H1 (cell line): ENCODE data around the gene E2F8. TPM values are rescaled to one million over a fixed set of nuclear protein-coding genes. Genes with fewer than 3 reads are reported as not detected.

Experiments
- CTCF ChIA-PET: fragments of 300-600 bp; sonication (Branson Sonifier 250); formaldehyde crosslinking; loops from one replicate; lab custom pipeline; 2021; ENCODE audit not compliant: partially characterized antibody; lab: Charles Lee
- POLR2A ChIA-PET: fragments of 300-600 bp; sonication (Branson Sonifier 250); formaldehyde crosslinking; loops from one replicate; lab custom pipeline; 2021; ENCODE audit warnings: inconsistent platforms; ENCODE audit not compliant: partially characterized antibody; lab: Charles Lee
- DNase-seq, 2 experiments: peaks; one replicate each; pipeline versions ENCODE4 v3.0.0 to v3.0.0-alpha.2; 2010 to 2022; ENCODE audit warnings: low spot score in 2 of 2, low read depth in 1 of 2, mixed read lengths in 1 of 2
- FAIRE-seq: peaks from 2 replicates; lab custom pipeline; 2011; peaks lifted over from hg19 to GRCh38; lab: Jason Lieb, UNC
- H2AFZ ChIP-seq: 2 replicates; pipeline ENCODE4 v1.8.1; 2012; ENCODE audit warnings: low read length, inconsistent platforms
- H2AK5ac ChIP-seq: 2 replicates; pipeline ENCODE4 v1.6.1; 2013; ENCODE audit warnings: low read depth, low read length
- H2BK120ac ChIP-seq: replicated peaks from 2 replicates; pipeline ENCODE3; 2013; ENCODE audit warnings: low read depth, low read length, inconsistent platforms
- H2BK12ac ChIP-seq: 2 replicates; pipeline ENCODE4 v1.6.1; 2013; ENCODE audit warnings: low read depth, low read length
- H2BK15ac ChIP-seq: 2 replicates; pipeline ENCODE4 v1.6.1; 2013; ENCODE audit warnings: low read length
- H2BK20ac ChIP-seq: 2 replicates; pipeline ENCODE4 v1.6.1; 2013; ENCODE audit warnings: low read length
- H2BK5ac ChIP-seq: 2 replicates; pipeline ENCODE4 v1.6.1; 2013; ENCODE audit warnings: low read depth, low read length
- H3K14ac ChIP-seq: 2 replicates; pipeline ENCODE4 v1.6.1; 2013; ENCODE audit warnings: inconsistent platforms; ENCODE audit not compliant: insufficient read length
- H3K18ac ChIP-seq: 2 replicates; pipeline ENCODE4 v1.6.1; 2013; ENCODE audit warnings: low read length; ENCODE audit errors: extremely low read depth
- H3K23ac ChIP-seq: 2 replicates; pipeline ENCODE4 v1.6.1; 2013; ENCODE audit warnings: inconsistent platforms; ENCODE audit not compliant: insufficient read length
- H3K23me2 ChIP-seq: 2 replicates; pipeline ENCODE4 v1.6.1; 2013; ENCODE audit warnings: low read depth, low read length
- H3K27ac ChIP-seq: 2 replicates; pipeline ENCODE4 v1.6.1; 2011; ENCODE audit warnings: low read depth, low read length, inconsistent platforms
- H3K27me3 ChIP-seq, 4 experiments: replicated peaks in 1 of 4; 1 replicate in 1 of 4; 2 replicates in 3 of 4; pipeline versions ENCODE4 v1.6.1 to v1.8.1; 2011 to 2013; ENCODE audit warnings: low read length in 3 of 4, mild to moderate bottlenecking in 3 of 4, inconsistent platforms in 2 of 4, mixed read lengths in 2 of 4, moderate library complexity in 1 of 4; ENCODE audit not compliant: control insufficient read depth in 3 of 4, insufficient read depth in 3 of 4; ENCODE audit errors: extremely low read depth in 1 of 4
- H3K36me3 ChIP-seq, 4 experiments: 2 replicates each; pipeline versions ENCODE4 v1.6.1 to v1.8.1; 2011 to 2013; ENCODE audit warnings: mild to moderate bottlenecking in 4 of 4, low read length in 3 of 4, moderate library complexity in 2 of 4, control low read depth in 1 of 4, inconsistent platforms in 1 of 4; ENCODE audit not compliant: insufficient read depth in 4 of 4, control insufficient read depth in 2 of 4
- H3K4ac ChIP-seq: replicated peaks from 2 replicates; pipeline ENCODE3; 2013; ENCODE audit warnings: low read length, low read depth, mixed read lengths, inconsistent platforms; ENCODE audit not compliant: insufficient read length
- H3K4me1 ChIP-seq, 4 experiments: replicated peaks in 1 of 4; 1 replicate in 1 of 4; 2 replicates in 3 of 4; pipeline versions ENCODE4 v1.6.1 to v1.8.1; 2011 to 2013; ENCODE audit warnings: low read length in 3 of 4, inconsistent platforms in 2 of 4, mixed read lengths in 1 of 4; ENCODE audit not compliant: insufficient read depth in 4 of 4, control insufficient read depth in 3 of 4
- H3K4me2 ChIP-seq, 2 experiments: 2 replicates each; pipeline versions ENCODE4 v1.6.1 to v1.8.1; 2011 to 2013; ENCODE audit warnings: low read depth in 2 of 2, low read length in 2 of 2, control low read depth in 1 of 2, inconsistent platforms in 1 of 2, mild to moderate bottlenecking in 1 of 2; ENCODE audit not compliant: insufficient read depth in 1 of 2
- H3K4me3 ChIP-seq, 4 experiments: fragments of 200-600, 300-600 bp in 1 of 4; sonication (generic), shearing (Covaris generic), sonication (Bioruptor Twin) in 1 of 4; 2 replicates each; pipeline versions ENCODE4 v1.5.1 to v1.8.1; 2011 to 2016; ENCODE audit warnings: low read length in 4 of 4, low read depth in 3 of 4, control low read depth in 2 of 4, inconsistent platforms in 2 of 4, mild to moderate bottlenecking in 2 of 4, mixed read lengths in 1 of 4, moderate library complexity in 1 of 4; ENCODE audit not compliant: insufficient read depth in 2 of 4; ENCODE audit errors: extremely low read depth in 1 of 4
- H3K56ac ChIP-seq: replicated peaks from 2 replicates; pipeline ENCODE3; 2013; ENCODE audit warnings: low read depth, mild to moderate bottlenecking, mixed read lengths, low read length, inconsistent platforms; ENCODE audit not compliant: insufficient read length
- H3K79me1 ChIP-seq: 2 replicates; pipeline ENCODE4 v1.6.1; 2013; ENCODE audit warnings: low read depth, low read length, control low read depth
- H3K79me2 ChIP-seq, 2 experiments: 2 replicates each; pipeline versions ENCODE4 v1.6.1 to v1.8.1; 2012 to 2013; ENCODE audit warnings: low read length in 2 of 2, mild to moderate bottlenecking in 2 of 2, inconsistent platforms in 1 of 2; ENCODE audit not compliant: insufficient read depth in 2 of 2, control insufficient read depth in 1 of 2
- H3K9ac ChIP-seq, 4 experiments: replicated peaks in 1 of 4; 1 replicate in 1 of 4; 2 replicates in 3 of 4; pipeline versions ENCODE4 v1.6.1 to v1.8.1; 2011 to 2013; ENCODE audit warnings: low read depth in 3 of 4, low read length in 3 of 4, control low read depth in 2 of 4, mild to moderate bottlenecking in 2 of 4, moderate library complexity in 2 of 4, inconsistent platforms in 1 of 4; ENCODE audit errors: extremely low read depth in 1 of 4
- H3K9me3 ChIP-seq, 2 experiments: 2 replicates each; pipeline versions ENCODE4 v1.6.1 to v1.8.1; 2012 to 2013; ENCODE audit warnings: mild to moderate bottlenecking in 2 of 2, moderate library complexity in 2 of 2, control low read depth in 1 of 2, inconsistent platforms in 1 of 2, low read depth in 1 of 2, low read length in 1 of 2, mixed read lengths in 1 of 2; ENCODE audit not compliant: insufficient read depth in 2 of 2
- H4K20me1 ChIP-seq, 2 experiments: replicated peaks in 1 of 2; 2 replicates each; pipeline versions ENCODE3 to v1.8.1; 2011 to 2013; ENCODE audit warnings: inconsistent platforms in 2 of 2, low read length in 2 of 2, mild to moderate bottlenecking in 1 of 2; ENCODE audit not compliant: insufficient read depth in 2 of 2, control insufficient read depth in 1 of 2
- H4K5ac ChIP-seq: 2 replicates; pipeline ENCODE4 v1.6.1; 2013; ENCODE audit warnings: low read length, low read depth, mixed read lengths, inconsistent platforms; ENCODE audit not compliant: insufficient read length
- H4K8ac ChIP-seq: 2 replicates; pipeline ENCODE4 v1.8.0; 2013; ENCODE audit warnings: mild to moderate bottlenecking, moderate library complexity, low read length, inconsistent platforms; ENCODE audit not compliant: insufficient read depth; ENCODE audit errors: extremely low read depth
- H4K91ac ChIP-seq: replicated peaks from 2 replicates; pipeline ENCODE3; 2013; ENCODE audit warnings: low read length, mixed read lengths, inconsistent platforms; ENCODE audit not compliant: insufficient read length
- ASH2L ChIP-seq: fragments of 200-600, 300-600 bp; sonication (generic); IDR thresholded peaks from one replicate; pipeline ENCODE4 v1.7.1; 2017; ENCODE audit warnings: low read length
- CBX5 ChIP-seq: fragments of 300-800, 300-1000 bp; sonication (generic); IDR thresholded peaks from 2 replicates; pipeline ENCODE4 v1.7.1; 2016; ENCODE audit warnings: antibody characterized with exemption, low read length, low read depth
- CBX8 ChIP-seq: fragments of 300-800, 300-1000 bp; sonication (generic); IDR thresholded peaks from 2 replicates; pipeline ENCODE4 v1.7.1; 2016; ENCODE audit warnings: low read depth, low read length, borderline replicate concordance
- CHD2 ChIP-seq: IDR thresholded peaks from 2 replicates; pipeline ENCODE4 v1.6.1; 2012; ENCODE audit warnings: low read length, improper control_type of control experiment
- EZH2 ChIP-seq: fragments of 200-600 bp; sonication (generic); IDR thresholded peaks from 2 replicates; pipeline ENCODE4 v1.7.1; 2012; ENCODE audit warnings: low read depth, mild to moderate bottlenecking, moderate library complexity, low read length, inconsistent platforms; ENCODE audit not compliant: severe bottlenecking
- GTF2F1 ChIP-seq: IDR thresholded peaks from 2 replicates; pipeline ENCODE4 v1.6.1; 2012; ENCODE audit warnings: low read depth, low read length, improper control_type of control experiment, borderline replicate concordance
- KDM4A ChIP-seq: IDR thresholded peaks from one replicate; pipeline ENCODE4 v1.7.1; 2012; ENCODE audit warnings: low read depth, mild to moderate bottlenecking, moderate library complexity, low read length, inconsistent platforms; ENCODE audit not compliant: severe bottlenecking
- MAFK ChIP-seq: IDR thresholded peaks from 2 replicates; pipeline ENCODE4 v1.6.1; 2012; ENCODE audit warnings: low read depth, mild to moderate bottlenecking, improper control_type of control experiment, low read length
- RXRA ChIP-seq: IDR thresholded peaks from 2 replicates; pipeline ENCODE4 v1.6.1; 2011; ENCODE audit warnings: low read depth, mild to moderate bottlenecking, low read length, moderate library complexity; ENCODE audit not compliant: insufficient read depth
- SP1 ChIP-seq: IDR thresholded peaks from 2 replicates; pipeline ENCODE4 v1.6.1; 2011; ENCODE audit warnings: low read depth, low read length
- TAF1 ChIP-seq: IDR thresholded peaks from 2 replicates; pipeline ENCODE4 v1.6.1; 2011; ENCODE audit warnings: mild to moderate bottlenecking, low read depth, low read length
- TAF7 ChIP-seq: optimal IDR thresholded peaks from 2 replicates; pipeline ENCODE3; 2011; ENCODE audit warnings: low read depth, mild to moderate bottlenecking, inconsistent platforms, low read length, moderate library complexity, borderline replicate concordance
- TBP ChIP-seq: IDR thresholded peaks from 2 replicates; pipeline ENCODE4 v1.6.1; 2011; ENCODE audit warnings: low read depth, low read length, improper control_type of control experiment
- WGBS, 2 experiments: shearing (Covaris generic) in 1 of 2; methylation state at CpG; one replicate each; pipeline versions ENCODE4 v1.1.6 to v1.1.7; 2013 to 2015; ENCODE audit warnings: low lambda C conversion rate in 2 of 2, mixed read lengths in 2 of 2, inconsistent platforms in 1 of 2, low coverage in 1 of 2, missing lambda C conversion rate in 1 of 2; ENCODE audit not compliant: insufficient replicate concordance in 2 of 2, insufficient coverage in 1 of 2, insufficient read length in 1 of 2; ENCODE audit errors: extremely low coverage in 1 of 2, missing lambda C conversion rate in 1 of 2; 5-methylcytosine and 5-hydroxymethylcytosine counted together
- polyA plus RNA-seq, 7 experiments: library from polyadenylated mRNA; depleted of rRNA in 3 of 7; stranded (reverse) in 5 of 7; unstranded in 2 of 7; fragments of >200 nt in 5 of 7; fragments of 200-250 nt in 2 of 7; gene quantifications; 1 replicate in 5 of 7; 2 replicates in 1 of 7; 4 replicates in 1 of 7; pipeline versions ENCODE4 v1.2.1 to v1.2.3, GENCODE V29; 2011 to 2013; ENCODE audit warnings: missing spikeins in 2 of 7, mixed read lengths in 2 of 7
- total RNA-seq: library from RNA; stranded (reverse); fragmentation: NEBNext Ultra II Directional; extraction: Animal tissue kit (Norgen Biotek cat#: 25700); gene quantifications from 2 replicates; pipeline ENCODE4 v1.2.1, GENCODE V29; 2021
- TF ChIP-seq, protein P1 (sequence below): IDR thresholded peaks from 2 replicates; pipeline ENCODE4 v1.6.1; 2011; ENCODE audit warnings: low read length, improper control_type of control experiment

Gene E2F8
- total and polyA plus RNA-seq, 2 of the 8 experiments (the other 6 are each of a cell fraction or from before 2014, with no cell fraction given), result 5.4 to 11.4 TPM

DNA sequence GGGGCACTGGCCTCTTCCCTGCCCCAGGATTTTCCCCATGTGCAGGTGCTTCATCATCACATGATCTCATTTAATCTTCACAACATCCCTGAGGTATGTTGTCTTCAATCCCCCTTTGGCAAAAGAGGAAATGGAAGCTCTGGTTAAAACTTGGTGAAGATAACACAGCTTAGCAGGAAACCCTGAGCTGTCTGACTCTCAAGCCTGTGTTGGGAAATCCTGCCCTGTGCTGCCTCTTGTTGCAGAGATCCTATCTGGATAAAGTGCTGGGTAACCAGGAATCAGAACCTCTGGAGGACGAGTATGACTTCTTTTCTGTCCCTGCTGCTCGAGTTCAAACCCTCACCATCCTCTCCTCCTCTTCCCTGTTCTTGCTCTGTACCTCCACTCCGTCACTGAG, 13.1 kb upstream of the E2F8 start:
- H3K79me1 ChIP-seq, result no peaks in the 10 kb centered on the region
- no peak overlapping the region for H3K14ac ChIP-seq
- H2BK120ac ChIP-seq, result no peak overlapping the region
- no peak for DNase-seq
- no peaks in the 10 kb centered on the region for H3K23me2 ChIP-seq
- H2BK5ac ChIP-seq, result no peak overlapping the region
- no peaks in the 10 kb centered on the region for H4K20me1 ChIP-seq
- no peaks in the 10 kb centered on the region for H3K27me3 ChIP-seq
- POLR2A ChIA-PET, result interaction anchor here (2.4 kb wide), 1 partner anchor 11 kb away, joined by 9 read pairs; no protein-coding TSS in a partner anchor
- no peak overlapping the region for H4K8ac ChIP-seq
- no peak overlapping the region for H3K4me2 ChIP-seq
- H3K27ac ChIP-seq, result no peak overlapping the region
- no peak overlapping the region for H3K56ac ChIP-seq
- H3K36me3 ChIP-seq, result no peaks in the 10 kb centered on the region
- H3K9ac ChIP-seq, result no peak overlapping the region
- no peak overlapping the region for H3K23ac ChIP-seq
- no peaks in the 10 kb centered on the region for H3K79me2 ChIP-seq
- H4K5ac ChIP-seq, result no peak overlapping the region
- H2AFZ ChIP-seq, result no peak overlapping the region
- no peak overlapping the region for H2BK12ac ChIP-seq
- H3K4me3 ChIP-seq, result no peak overlapping the region
- 76% methylated on average over 3 of the region's 3 CpGs; no CpG with 5 or more reads in 1 of the 2 experiments for WGBS, 2 experiments
- no peak for FAIRE-seq
- H2AK5ac ChIP-seq, result no peak overlapping the region
- CTCF ChIA-PET, result interaction anchor here (0.9 to 2.0 kb wide), 4 partner anchors 11 to 300 kb away, joined by 3 to 5 read pairs (median 4); no protein-coding TSS in a partner anchor
- no peak overlapping the region for H3K18ac ChIP-seq
- no peak overlapping the region for H2BK20ac ChIP-seq
- H4K91ac ChIP-seq, result no peak overlapping the region
- H3K4me1 ChIP-seq, result no peaks in the 10 kb centered on the region
- no peak overlapping the region for H3K4ac ChIP-seq
- no peak overlapping the region for H2BK15ac ChIP-seq
- H3K9me3 ChIP-seq, result peaks cover 0 to 2% of the 10 kb centered on the region in 2 experiments; a peak in 1 of 4 replicates
- TF ChIP-seq TAF1 (no peak), CBX8 (no peak), EZH2 (no peak), KDM4A (no peak), GTF2F1 (no peak), TAF7 (no peak), RXRA (no peak), CHD2 (no peak), TBP (no peak), SP1 (no peak), ASH2L (no peak), CBX5 (no peak), MAFK (no peak)
- TF ChIP-seq, protein P1, sequence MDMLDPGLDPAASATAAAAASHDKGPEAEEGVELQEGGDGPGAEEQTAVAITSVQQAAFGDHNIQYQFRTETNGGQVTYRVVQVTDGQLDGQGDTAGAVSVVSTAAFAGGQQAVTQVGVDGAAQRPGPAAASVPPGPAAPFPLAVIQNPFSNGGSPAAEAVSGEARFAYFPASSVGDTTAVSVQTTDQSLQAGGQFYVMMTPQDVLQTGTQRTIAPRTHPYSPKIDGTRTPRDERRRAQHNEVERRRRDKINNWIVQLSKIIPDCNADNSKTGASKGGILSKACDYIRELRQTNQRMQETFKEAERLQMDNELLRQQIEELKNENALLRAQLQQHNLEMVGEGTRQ, result no peak
